Measurements from ENCODE around the gene SHFL. TPM values are rescaled to one million over a fixed set of nuclear protein-coding genes. Genes with fewer than 3 reads are reported as not detected.

SHFL gene
- total RNA-seq, 2 donors from 2014 or later, result 15.1 to 21.3 TPM

- Histone ChIP-seq H3K27me3 (no peaks in the 10 kb centered on the region), H3K36me3 (no peaks in the 10 kb centered on the region), H3K27ac (no peak overlapping the region), H3K9me3 (no peaks in the 10 kb centered on the region), H3K4me3 (no peak overlapping the region), H3K4me1 (no peaks in the 10 kb centered on the region), H3K9ac (ENCODE audit: low read depth in 2 of 2, low read length in 2 of 2) (no peak overlapping the region)
- intact Hi-C loops (cut with DNase I), result no loop called here
- TF ChIP-seq, protein P1, sequence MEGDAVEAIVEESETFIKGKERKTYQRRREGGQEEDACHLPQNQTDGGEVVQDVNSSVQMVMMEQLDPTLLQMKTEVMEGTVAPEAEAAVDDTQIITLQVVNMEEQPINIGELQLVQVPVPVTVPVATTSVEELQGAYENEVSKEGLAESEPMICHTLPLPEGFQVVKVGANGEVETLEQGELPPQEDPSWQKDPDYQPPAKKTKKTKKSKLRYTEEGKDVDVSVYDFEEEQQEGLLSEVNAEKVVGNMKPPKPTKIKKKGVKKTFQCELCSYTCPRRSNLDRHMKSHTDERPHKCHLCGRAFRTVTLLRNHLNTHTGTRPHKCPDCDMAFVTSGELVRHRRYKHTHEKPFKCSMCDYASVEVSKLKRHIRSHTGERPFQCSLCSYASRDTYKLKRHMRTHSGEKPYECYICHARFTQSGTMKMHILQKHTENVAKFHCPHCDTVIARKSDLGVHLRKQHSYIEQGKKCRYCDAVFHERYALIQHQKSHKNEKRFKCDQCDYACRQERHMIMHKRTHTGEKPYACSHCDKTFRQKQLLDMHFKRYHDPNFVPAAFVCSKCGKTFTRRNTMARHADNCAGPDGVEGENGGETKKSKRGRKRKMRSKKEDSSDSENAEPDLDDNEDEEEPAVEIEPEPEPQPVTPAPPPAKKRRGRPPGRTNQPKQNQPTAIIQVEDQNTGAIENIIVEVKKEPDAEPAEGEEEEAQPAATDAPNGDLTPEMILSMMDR (IDR thresholded peaks at IDR 0.05), result no peak
- DNase-seq, result no peak
Observed at GRCh38 chr19:10078329-10078728, 7.8 kb upstream of the SHFL start.

DNA sequence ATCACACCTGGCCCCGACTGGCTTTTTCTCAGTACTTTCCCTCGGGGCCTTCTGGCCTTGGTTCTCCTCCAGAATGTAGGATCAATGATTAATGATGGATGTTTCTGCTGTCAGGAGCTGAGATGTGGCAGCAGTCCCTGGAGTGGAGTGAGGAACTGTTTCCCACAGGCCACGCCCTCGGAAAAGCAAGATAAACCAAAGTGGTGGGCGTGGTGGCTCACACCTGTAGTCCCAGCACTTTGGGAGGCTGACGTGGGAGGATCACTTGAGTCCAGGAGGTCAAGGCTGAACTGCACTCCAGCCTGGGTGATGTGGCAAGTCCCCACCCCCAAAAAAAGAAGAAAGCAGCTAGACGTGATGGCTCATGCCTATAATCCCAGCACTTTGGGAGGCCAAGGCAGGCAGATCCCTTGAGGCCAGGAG lies 7.1 kb upstream of the SHFL start:
- Histone ChIP-seq H3K4me3 (no peak overlapping the region), H3K4me1 (no peaks in the 10 kb centered on the region), H3K36me3 (no peaks in the 10 kb centered on the region), H3K9ac (ENCODE audit: low read depth in 2 of 2, low read length in 2 of 2) (no peak overlapping the region), H3K27me3 (no peaks in the 10 kb centered on the region), H3K9me3 (no peaks in the 10 kb centered on the region), H3K27ac (no peak overlapping the region)
- intact Hi-C loops (cut with DNase I), result no loop called here
- DNase-seq, result peak; percentile 34
- TF ChIP-seq, protein P1 (IDR thresholded peaks at IDR 0.05), result no peak

DNA sequence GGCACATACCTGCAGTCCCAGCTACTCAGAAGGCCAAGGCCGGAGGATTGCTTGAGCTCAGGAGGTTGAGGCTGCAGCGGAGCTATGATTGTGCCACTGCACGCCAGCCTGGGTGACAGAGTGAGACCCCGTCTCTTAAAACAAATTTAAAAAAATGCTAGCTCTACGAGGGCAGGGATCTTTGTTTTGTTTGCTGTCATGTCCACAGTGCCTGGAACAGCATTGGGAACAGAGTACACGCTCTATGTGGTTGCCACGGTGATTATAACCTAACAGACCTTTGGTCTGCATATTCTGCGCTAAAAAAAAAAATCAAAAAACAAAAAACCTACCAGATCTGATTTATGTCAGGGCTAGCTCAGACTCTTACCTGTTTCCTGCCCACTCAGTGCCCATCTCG lies 2.2 kb upstream of the SHFL start:
- intact Hi-C loops (cut with DNase I), result no loop called here
- TF ChIP-seq, protein P1 (IDR thresholded peaks at IDR 0.05), result no peak
- H3K9ac ChIP-seq (ENCODE audit: low read depth in 2 of 2, low read length in 2 of 2), result no peak overlapping the region

GRCh38 chr19:10084803-10085202 lies 1.3 kb upstream of the SHFL start:
- no peak overlapping the region for H3K27ac ChIP-seq
- no peak overlapping the region for H3K4me3 ChIP-seq
- H3K9me3 ChIP-seq, result no peaks in the 10 kb centered on the region
- H3K4me1 ChIP-seq, result no peaks in the 10 kb centered on the region
- no peak for DNase-seq
- no peaks in the 10 kb centered on the region for H3K36me3 ChIP-seq
- H3K9ac ChIP-seq (ENCODE audit: low read depth in 2 of 2, low read length in 2 of 2), result no peak overlapping the region
- intact Hi-C loops (cut with DNase I), result no loop called here
- TF ChIP-seq, protein P1 (IDR thresholded peaks at IDR 0.05), result no peak
- no peaks in the 10 kb centered on the region for H3K27me3 ChIP-seq

More for the DNA sequence above, 2.2 kb upstream of the SHFL start:
- H3K4me3 ChIP-seq, result no peak overlapping the region
- H3K9me3 ChIP-seq, result no peaks in the 10 kb centered on the region
- H3K4me1 ChIP-seq, result no peaks in the 10 kb centered on the region
- H3K36me3 ChIP-seq, result no peaks in the 10 kb centered on the region
- H3K27me3 ChIP-seq, result no peaks in the 10 kb centered on the region
- no peak overlapping the region for H3K27ac ChIP-seq
- DNase-seq, result no peak

GRCh38 chr19:10086591-10087192 lies 575 bp downstream of the SHFL start:
- intact Hi-C loops (cut with DNase I), result no loop called here
- Histone ChIP-seq H3K36me3 (no peaks in the 10 kb centered on the region), H3K27me3 (no peaks in the 10 kb centered on the region), H3K9me3 (no peaks in the 10 kb centered on the region), H3K4me1 (no peaks in the 10 kb centered on the region), H3K9ac (ENCODE audit: low read depth in 2 of 2, low read length in 2 of 2) (peak overlapping the region; percentile 80 to 99), H3K27ac (peak overlapping the region; percentile 68), H3K4me3 (peak overlapping the region; percentile 68)
- DNase-seq, result peak; percentile 40
- TF ChIP-seq, protein P1 (IDR thresholded peaks at IDR 0.05), result no peak
